Colonic mucosa (tissue), 4 donors: ENCODE results near the gene EXOC4. TPM values are rescaled to one million over a fixed set of nuclear protein-coding genes. Genes with fewer than 3 reads are reported as not detected.

Experiments
- DNase-seq: peaks from one replicate; pipeline ENCODE4 v3.0.0-alpha.2; 2020
- H3K27ac ChIP-seq: fragments of 200-600 bp; one replicate; pipeline ENCODE4 v1.8.0; 2021
- H3K27me3 ChIP-seq: fragments of 200-600 bp; one replicate; pipeline ENCODE4 v1.8.0; 2021
- H3K36me3 ChIP-seq: fragments of 200-600 bp; one replicate; pipeline ENCODE4 v1.8.0; 2021
- H3K4me1 ChIP-seq: fragments of 200-600 bp; one replicate; pipeline ENCODE4 v1.8.0; 2021; ENCODE audit warnings: mild to moderate bottlenecking
- H3K4me3 ChIP-seq: fragments of 200-600 bp; one replicate; pipeline ENCODE4 v1.8.0; 2021
- H3K9ac ChIP-seq, 2 donors: one replicate each; pipeline ENCODE4 v1.7.0; 2013; ENCODE audit warnings: control low read depth in 2 of 2, low read depth in 2 of 2, low read length in 2 of 2
- H3K9me3 ChIP-seq: fragments of 200-600 bp; one replicate; pipeline ENCODE4 v1.8.0; 2021
- intact Hi-C: fragments of 100-400 bp; cut with DNase I; formaldehyde crosslinking; loops from one replicate; pipeline ENCODE4 v1.14.1; 2022
- total RNA-seq, 2 donors: library from RNA; stranded (reverse); fragmentation: NEBNext Ultra II Directional in 1 of 2; extraction: Animal tissue kit (Norgen Biotek cat#: 25700) in 1 of 2; gene quantifications; one replicate each; pipeline ENCODE4 v1.2.1, GENCODE V29; 2021
- TF ChIP-seq, protein P1 (sequence below): fragments of 200-600 bp; IDR thresholded peaks from one replicate; pipeline ENCODE4 v1.8.0; 2022; ENCODE audit warnings: antibody characterized with exemption, mild to moderate bottlenecking
- donor health status: healthy.
- donor health status: DM: no; HTN: no; CAD: no.
- donor health status: DM: no; HTN: no; CAD: no.

Gene EXOC4
- total RNA-seq, 2 donors from 2014 or later = 61.1 to 73.3 TPM

DNA sequence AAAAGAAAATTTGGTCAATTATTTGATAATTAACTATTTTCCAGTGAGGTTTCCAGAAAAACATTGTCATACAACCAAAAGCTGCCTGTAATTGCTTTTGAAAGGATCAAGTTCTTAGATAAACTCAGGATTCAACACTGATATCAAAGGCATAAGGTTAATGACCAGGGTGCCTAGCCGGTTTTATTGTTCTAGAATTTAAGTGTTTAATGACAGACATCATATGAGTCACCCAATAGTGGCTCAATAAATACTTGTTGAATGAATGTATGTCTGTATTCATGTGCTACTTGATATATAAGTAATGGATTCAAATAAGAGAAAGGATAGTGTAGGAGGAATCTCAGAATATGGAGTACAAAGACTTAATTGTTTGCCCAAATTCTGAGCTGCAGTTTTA, 678.2 kb downstream of the EXOC4 start:
- no peaks in the 10 kb centered on the region for H3K4me1 ChIP-seq
- no peak for DNase-seq
- intact Hi-C loops = no loop called here

DNA sequence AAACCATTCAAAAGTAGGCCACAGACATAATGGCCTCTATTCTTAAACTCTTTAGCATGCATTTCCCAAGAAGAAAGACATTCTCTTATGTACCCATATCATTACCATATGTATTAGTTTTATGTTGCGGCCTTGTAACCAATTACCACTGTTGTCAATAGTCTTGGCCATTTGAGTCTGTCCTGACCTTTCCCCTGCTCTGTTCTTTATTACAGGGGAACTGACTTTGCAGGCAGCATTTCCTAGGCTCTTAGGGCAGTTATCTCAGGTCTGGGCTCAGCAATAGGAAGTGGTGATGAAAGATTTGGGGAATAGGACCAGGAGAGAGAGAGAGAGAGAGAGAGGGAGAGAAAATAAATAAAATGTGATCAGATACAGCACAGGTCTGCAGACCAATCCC, 679.7 kb downstream of the EXOC4 start:
- Histone ChIP-seq H3K9me3 (no peaks in the 10 kb centered on the region), H3K9ac (no peak overlapping the region), H3K4me3 (no peak overlapping the region), H3K4me1 (no peaks in the 10 kb centered on the region), H3K27me3 (no peaks in the 10 kb centered on the region), H3K27ac (no peak overlapping the region), H3K36me3 (no peaks in the 10 kb centered on the region)
- intact Hi-C loops = no loop called here
- DNase-seq = no peak
- TF ChIP-seq, protein P1, sequence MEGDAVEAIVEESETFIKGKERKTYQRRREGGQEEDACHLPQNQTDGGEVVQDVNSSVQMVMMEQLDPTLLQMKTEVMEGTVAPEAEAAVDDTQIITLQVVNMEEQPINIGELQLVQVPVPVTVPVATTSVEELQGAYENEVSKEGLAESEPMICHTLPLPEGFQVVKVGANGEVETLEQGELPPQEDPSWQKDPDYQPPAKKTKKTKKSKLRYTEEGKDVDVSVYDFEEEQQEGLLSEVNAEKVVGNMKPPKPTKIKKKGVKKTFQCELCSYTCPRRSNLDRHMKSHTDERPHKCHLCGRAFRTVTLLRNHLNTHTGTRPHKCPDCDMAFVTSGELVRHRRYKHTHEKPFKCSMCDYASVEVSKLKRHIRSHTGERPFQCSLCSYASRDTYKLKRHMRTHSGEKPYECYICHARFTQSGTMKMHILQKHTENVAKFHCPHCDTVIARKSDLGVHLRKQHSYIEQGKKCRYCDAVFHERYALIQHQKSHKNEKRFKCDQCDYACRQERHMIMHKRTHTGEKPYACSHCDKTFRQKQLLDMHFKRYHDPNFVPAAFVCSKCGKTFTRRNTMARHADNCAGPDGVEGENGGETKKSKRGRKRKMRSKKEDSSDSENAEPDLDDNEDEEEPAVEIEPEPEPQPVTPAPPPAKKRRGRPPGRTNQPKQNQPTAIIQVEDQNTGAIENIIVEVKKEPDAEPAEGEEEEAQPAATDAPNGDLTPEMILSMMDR = no peak

More for the DNA sequence above, 678.2 kb downstream of the EXOC4 start:
- TF ChIP-seq, protein P1 = no peak
- H3K27ac ChIP-seq = no peak overlapping the region
- H3K36me3 ChIP-seq = no peaks in the 10 kb centered on the region
- H3K27me3 ChIP-seq = no peaks in the 10 kb centered on the region
- H3K9me3 ChIP-seq = no peaks in the 10 kb centered on the region
- no peak overlapping the region for H3K9ac ChIP-seq
- H3K4me3 ChIP-seq = no peak overlapping the region

- H3K9me3 ChIP-seq = no peaks in the 10 kb centered on the region
- no peaks in the 10 kb centered on the region for H3K4me1 ChIP-seq
- H3K27me3 ChIP-seq = no peaks in the 10 kb centered on the region
- intact Hi-C loops = no loop called here
- no peak overlapping the region for H3K27ac ChIP-seq
- H3K4me3 ChIP-seq = no peak overlapping the region
- no peaks in the 10 kb centered on the region for H3K36me3 ChIP-seq
- TF ChIP-seq, protein P1 = no peak
- no peak for DNase-seq
- H3K9ac ChIP-seq = no peak overlapping the region
These were observed 681.5 kb downstream of the EXOC4 start for GRCh38 chr7:133934262-133934976.

DNA sequence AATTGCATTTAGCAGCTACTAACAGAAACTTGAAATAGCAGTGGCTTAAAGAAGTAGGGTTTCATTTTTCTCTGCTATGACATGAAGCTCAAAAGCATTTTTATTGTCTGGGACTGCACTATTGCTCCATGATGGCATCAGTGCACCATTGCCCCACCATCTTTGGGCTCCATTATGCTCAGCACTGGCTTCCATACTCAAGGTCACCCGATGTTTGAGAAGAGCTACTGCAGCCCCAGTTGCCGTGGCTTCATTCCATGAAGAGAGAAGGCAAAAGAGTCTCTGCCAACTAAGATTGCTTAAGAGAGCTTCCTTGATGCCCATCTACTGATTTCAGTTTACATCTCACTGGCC, 682.1 kb downstream of the EXOC4 start:
- intact Hi-C loops = no loop called here
- TF ChIP-seq, protein P1 = no peak

GRCh38 chr7:133936074-133936473, 683.2 kb downstream of the EXOC4 start:
- H3K4me1 ChIP-seq = no peaks in the 10 kb centered on the region
- H3K27me3 ChIP-seq = no peaks in the 10 kb centered on the region
- H3K9me3 ChIP-seq = no peaks in the 10 kb centered on the region
- TF ChIP-seq, protein P1 = no peak
- intact Hi-C loops = no loop called here
- H3K9ac ChIP-seq = no peak overlapping the region
- H3K27ac ChIP-seq = no peak overlapping the region
- H3K36me3 ChIP-seq = no peaks in the 10 kb centered on the region
- no peak overlapping the region for H3K4me3 ChIP-seq
- DNase-seq = no peak

More for the DNA sequence above, 682.1 kb downstream of the EXOC4 start:
- no peak for DNase-seq
- Histone ChIP-seq H3K9ac (no peak overlapping the region), H3K4me3 (no peak overlapping the region), H3K27me3 (no peaks in the 10 kb centered on the region), H3K4me1 (no peaks in the 10 kb centered on the region), H3K27ac (no peak overlapping the region), H3K36me3 (no peaks in the 10 kb centered on the region), H3K9me3 (no peaks in the 10 kb centered on the region)
